Measurements from ENCODE around the gene FCGBP.
"Not testable (repeated sequence)": the region's sequence is repeated elsewhere in the genome, so short reads cannot be mapped to it uniquely, and the experiment has no call there.

DNA sequence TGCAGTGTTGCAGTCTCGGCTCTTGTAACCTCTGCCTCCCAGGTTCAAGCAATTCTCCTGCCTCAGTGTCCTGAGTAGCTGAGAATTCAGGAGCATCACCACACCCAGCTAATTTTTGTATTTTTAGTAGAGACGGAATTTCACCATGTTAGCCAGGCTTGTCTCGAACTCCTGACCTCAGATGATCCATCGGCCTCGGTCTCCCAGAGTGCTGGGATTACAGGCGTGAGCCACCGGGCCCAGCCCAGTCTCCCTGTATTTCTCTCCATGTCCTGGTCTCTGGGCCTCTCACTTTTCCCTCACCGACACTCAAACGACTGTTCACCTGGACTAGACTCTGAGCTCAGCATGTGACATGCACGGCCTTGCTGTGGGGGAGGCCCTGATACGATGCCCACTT is 39.3 kb downstream of the FCGBP start:
- not testable (repeated sequence) for TF ChIP-seq CTCF (conservative IDR thresholded peaks at IDR 0.05 in 1 of 2, IDR thresholded peaks at IDR 0.05 in 1 of 2; ENCODE audit: extremely low read depth in 1 of 2, insufficient read depth in 1 of 2, low read depth in 1 of 2, low read length in 2 of 2); EZH2 (IDR thresholded peaks at IDR 0.05; ENCODE audit: borderline replicate concordance, low read length)
